Neural progenitor cell (in vitro differentiated cells): ENCODE data around the gene CACNA1B. TPM values are rescaled to one million over a fixed set of nuclear protein-coding genes. Genes with fewer than 3 reads are reported as not detected.

Source experiments
- DNase-seq: peaks from one replicate; pipeline ENCODE4 v3.0.0-alpha.2; 2016; ENCODE audit warnings: low spot score
- H2AFZ ChIP-seq: fragments of 200-600 bp; sonication (generic); replicated peaks from 2 replicates; pipeline ENCODE4 v1.6.1; 2016; ENCODE audit warnings: antibody characterized with exemption
- H3F3A ChIP-seq: fragments of 200-600 bp; sonication (generic); 2 replicates; pipeline ENCODE4 v1.6.1; 2016; ENCODE audit warnings: antibody characterized with exemption, low read depth
- H3K27ac ChIP-seq: fragments of 200-600 bp; sonication (generic); 2 replicates; pipeline ENCODE4 v1.5.1; 2016; ENCODE audit warnings: mild to moderate bottlenecking
- H3K27me3 ChIP-seq: fragments of 200-600 bp; sonication (generic); 2 replicates; pipeline ENCODE4 v1.6.1; 2016; ENCODE audit warnings: mild to moderate bottlenecking, moderate library complexity
- H3K36me3 ChIP-seq: fragments of 200-600 bp; sonication (generic); 2 replicates; pipeline ENCODE4 v1.5.1; 2016
- H3K4me1 ChIP-seq: fragments of 200-600 bp; sonication (generic); 2 replicates; pipeline ENCODE4 v1.6.1; 2016; ENCODE audit warnings: mixed run types
- H3K4me2 ChIP-seq: fragments of 200-600 bp; sonication (generic); 2 replicates; pipeline ENCODE4 v1.6.1; 2016
- H3K4me3 ChIP-seq: fragments of 200-600 bp; sonication (generic); 2 replicates; pipeline ENCODE4 v1.5.1; 2016
- H3K79me2 ChIP-seq: fragments of 200-600 bp; sonication (generic); 2 replicates; pipeline ENCODE4 v1.6.1; 2016; ENCODE audit warnings: low read depth
- H3K9ac ChIP-seq: fragments of 200-600 bp; sonication (generic); 2 replicates; pipeline ENCODE4 v1.6.1; 2016
- H3K9me3 ChIP-seq: fragments of 200-600 bp; sonication (generic); 2 replicates; pipeline ENCODE4 v1.5.1; 2016; ENCODE audit warnings: low read depth
- H4K20me1 ChIP-seq: fragments of 200-600 bp; sonication (generic); 2 replicates; pipeline ENCODE4 v1.6.1; 2016; ENCODE audit warnings: low read depth
- H3K27ac Mint-ChIP-seq: 3 replicates; pipeline ENCODE4 v1.8.0; 2021; ENCODE audit warnings: mixed read lengths
- H3K27me3 Mint-ChIP-seq: 2 replicates; pipeline ENCODE4 v1.8.0; 2022; ENCODE audit warnings: low read depth, mild to moderate bottlenecking, inconsistent platforms, moderate library complexity, mixed read lengths; ENCODE audit not compliant: insufficient read depth
- H3K36me3 Mint-ChIP-seq: 3 replicates; pipeline ENCODE4 v1.8.0; 2021; ENCODE audit warnings: mixed read lengths
- H3K4me1 Mint-ChIP-seq: 3 replicates; pipeline ENCODE4 v1.8.0; 2021; ENCODE audit warnings: mixed read lengths
- H3K4me3 Mint-ChIP-seq: 3 replicates; pipeline ENCODE4 v1.8.0; 2021; ENCODE audit warnings: mild to moderate bottlenecking, moderate library complexity, mixed read lengths
- H3K9me3 Mint-ChIP-seq: 3 replicates; pipeline ENCODE4 v1.8.0; 2020; ENCODE audit warnings: mixed read lengths
- CTCF ChIP-seq: fragments of 200-600 bp; sonication (generic); IDR thresholded peaks from 2 replicates; pipeline ENCODE4 v1.5.1; 2017; ENCODE audit warnings: antibody characterized with exemption, mild to moderate bottlenecking
- EZH2 ChIP-seq: fragments of 200-600 bp; sonication (generic); IDR thresholded peaks from 2 replicates; pipeline ENCODE4 v1.6.1; 2017; ENCODE audit warnings: antibody characterized with exemption, mild to moderate bottlenecking, moderate library complexity
- EZH2phosphoT487 ChIP-seq: fragments of 200-600 bp; sonication (generic); IDR thresholded peaks from 2 replicates; pipeline ENCODE4 v1.6.1; 2017; ENCODE audit warnings: antibody characterized with exemption
- total RNA-seq: library from RNA; depleted of rRNA; stranded (reverse); fragments of >200 nt; gene quantifications from 2 replicates; pipeline ENCODE4 v1.2.3, GENCODE V29; 2015; ENCODE audit warnings: low replicate concordance

The CACNA1B gene
- total RNA-seq, 1 donor from 2014 or later, result 0.30 TPM

GRCh38 chr9:138098116-138098907 lies 220.7 kb downstream of the CACNA1B start:
- Histone ChIP-seq H3K36me3 (no peaks in the 10 kb centered on the region), H3K79me2 (no peaks in the 10 kb centered on the region), H3K4me1 (peaks cover 8% of the 10 kb centered on the region), H4K20me1 (no peaks in the 10 kb centered on the region), H3K4me3 (no peak overlapping the region), H3K4me2 (no peak overlapping the region), H3K27me3 (no peaks in the 10 kb centered on the region), H3K9ac (no peak overlapping the region), H3F3A (no peaks in the 10 kb centered on the region), H3K9me3 (no peaks in the 10 kb centered on the region), H2AFZ (no peak overlapping the region), H3K27ac (no peak overlapping the region)
- Mint-ChIP-seq H3K4me1 (peaks cover 9% of the 10 kb centered on the region), H3K9me3 (peaks cover 6% of the 10 kb centered on the region), H3K4me3 (no peak overlapping the region), H3K27ac (peak overlapping the region; percentile 7), H3K27me3 (peaks cover 9% of the 10 kb centered on the region), H3K36me3 (no peaks in the 10 kb centered on the region)
- TF ChIP-seq EZH2 (no peak), EZH2phosphoT487 (no peak), CTCF (no peak)
- no peak for DNase-seq

DNA sequence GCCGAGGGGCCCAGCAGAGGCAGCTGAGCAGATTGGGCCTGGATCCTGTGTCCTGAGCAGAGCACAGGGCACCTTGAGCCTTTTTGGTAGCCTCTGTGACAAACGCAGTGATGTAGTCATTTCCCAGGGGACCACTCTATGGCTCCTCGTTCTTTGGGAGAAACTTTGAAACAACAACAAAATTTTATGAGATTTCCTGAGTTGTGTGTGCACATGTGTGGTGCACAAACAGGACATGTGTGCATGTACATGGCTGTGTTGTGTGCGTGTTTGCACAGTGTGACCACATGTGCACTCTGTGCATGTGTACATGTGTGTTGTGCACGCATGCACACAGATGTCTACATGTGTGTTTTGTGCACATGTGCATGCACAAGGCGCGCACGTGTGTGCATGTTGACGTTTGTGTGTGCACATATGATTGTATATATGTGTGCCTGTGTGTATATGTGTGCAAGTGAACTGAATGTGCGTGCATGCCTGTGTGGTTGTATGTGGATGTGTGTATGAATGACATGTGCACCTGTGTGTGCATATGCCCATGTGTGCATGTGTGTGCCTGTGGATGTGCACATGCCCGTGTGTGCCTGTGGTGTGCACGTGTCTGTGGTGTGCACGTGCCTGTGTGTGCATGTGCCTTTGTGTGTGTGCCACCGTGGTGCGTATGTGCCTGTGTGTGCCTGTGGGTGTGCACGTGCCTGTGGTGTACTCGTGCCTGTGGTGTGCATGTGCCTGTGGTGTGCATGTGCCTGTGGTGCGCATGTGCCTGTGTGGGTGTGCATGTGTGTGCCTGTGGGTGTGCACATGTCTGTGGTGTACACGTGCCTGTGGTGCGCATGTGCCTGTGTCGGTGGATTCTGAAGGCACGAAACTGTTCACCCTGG lies 221.6 kb downstream of the CACNA1B start:
- no peaks in the 10 kb centered on the region for H3K36me3 Mint-ChIP-seq
- peaks cover 9% of the 10 kb centered on the region for H3K27me3 Mint-ChIP-seq
- no peak overlapping the region for H3K4me3 Mint-ChIP-seq
- no peak overlapping the region for H2AFZ ChIP-seq
- peaks cover 9% of the 10 kb centered on the region for H3K4me1 Mint-ChIP-seq
- peaks cover 2% of the 10 kb centered on the region for H3K9me3 Mint-ChIP-seq
- H3K27me3 ChIP-seq, result no peaks in the 10 kb centered on the region
- no peak overlapping the region for H3K4me2 ChIP-seq
- H3K36me3 ChIP-seq, result no peaks in the 10 kb centered on the region
- H3K4me1 ChIP-seq, result peaks cover 14% of the 10 kb centered on the region
- H3K27ac Mint-ChIP-seq, result peak overlapping the region; percentile 44
- TF ChIP-seq EZH2phosphoT487 (no peak), CTCF (no peak), EZH2 (no peak)
- H4K20me1 ChIP-seq, result no peaks in the 10 kb centered on the region
- no peak overlapping the region for H3K4me3 ChIP-seq
- H3F3A ChIP-seq, result no peaks in the 10 kb centered on the region
- H3K79me2 ChIP-seq, result no peaks in the 10 kb centered on the region
- H3K9me3 ChIP-seq, result no peaks in the 10 kb centered on the region
- H3K27ac ChIP-seq, result no peak overlapping the region
- H3K9ac ChIP-seq, result no peak overlapping the region
- DNase-seq, result no peak

GRCh38 chr9:138099803-138100598 lies 222.4 kb downstream of the CACNA1B start:
- no peak overlapping the region for H2AFZ ChIP-seq
- H3K4me2 ChIP-seq, result no peak overlapping the region
- H3K27ac ChIP-seq, result no peak overlapping the region
- peaks cover 9% of the 10 kb centered on the region for H3K27me3 Mint-ChIP-seq
- H3K9me3 ChIP-seq, result no peaks in the 10 kb centered on the region
- H3K36me3 Mint-ChIP-seq, result no peaks in the 10 kb centered on the region
- no peaks in the 10 kb centered on the region for H3K79me2 ChIP-seq
- no peaks in the 10 kb centered on the region for H3K27me3 ChIP-seq
- no peak for DNase-seq
- no peaks in the 10 kb centered on the region for H3F3A ChIP-seq
- H3K4me1 Mint-ChIP-seq, result peaks cover 12% of the 10 kb centered on the region
- H3K4me1 ChIP-seq, result peaks cover 22% of the 10 kb centered on the region
- H3K4me3 ChIP-seq, result no peak overlapping the region
- no peak for TF ChIP-seq EZH2
- TF ChIP-seq CTCF, result no peak
- no peak for TF ChIP-seq EZH2phosphoT487
- peak overlapping the region; percentile 44 for H3K27ac Mint-ChIP-seq
- no peak overlapping the region for H3K9ac ChIP-seq
- H4K20me1 ChIP-seq, result no peaks in the 10 kb centered on the region
- no peak overlapping the region for H3K4me3 Mint-ChIP-seq
- H3K36me3 ChIP-seq, result no peaks in the 10 kb centered on the region
- H3K9me3 Mint-ChIP-seq, result peaks cover 2% of the 10 kb centered on the region
